ENCODE results near the gene LRBA. TPM values are rescaled to one million over a fixed set of nuclear protein-coding genes. Genes with fewer than 3 reads are reported as not detected.

LRBA gene
- total RNA-seq, 1 experiment from 2014 or later: 69.1 TPM

DNA sequence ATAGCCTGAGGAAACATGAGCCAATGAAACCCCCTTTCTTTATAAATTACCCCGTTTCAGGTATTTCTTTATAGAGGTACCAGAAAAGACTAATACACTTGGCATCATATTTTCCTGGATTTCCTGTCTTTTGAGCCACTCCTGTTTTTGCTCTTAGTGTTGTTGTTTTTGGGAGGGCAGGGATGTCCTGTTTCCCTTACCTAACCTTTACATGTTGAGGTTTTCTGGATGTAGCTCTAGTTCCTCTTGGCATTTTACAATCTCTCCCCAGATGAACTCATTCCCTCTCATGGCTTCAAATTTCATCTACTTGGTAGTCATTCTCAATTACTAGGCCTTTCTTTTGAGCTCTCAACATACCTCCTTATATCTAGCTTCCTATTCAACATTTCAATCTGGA is 537.2 kb downstream of the LRBA start:
- TF ChIP-seq ELF4 (CRISPR knock-in tag; IDR thresholded peaks at IDR 0.05; ENCODE audit: low read depth) (no peak), GABPB1 (CRISPR knock-in tag; IDR thresholded peaks at IDR 0.05) (no peak), ZNF317 (CRISPR knock-in tag; IDR thresholded peaks at IDR 0.05; ENCODE audit: borderline replicate concordance, low read depth) (no peak), RORB (CRISPR knock-in tag; IDR thresholded peaks at IDR 0.05) (no peak), ZNF423 (CRISPR knock-in tag; IDR thresholded peaks at IDR 0.05) (no peak), SMAD4 (CRISPR knock-in tag; IDR thresholded peaks at IDR 0.05) (no peak), JAZF1 (CRISPR knock-in tag; IDR thresholded peaks at IDR 0.05) (no peak), ATF1 (CRISPR knock-in tag; IDR thresholded peaks at IDR 0.05) (no peak)
- TF ChIP-seq, protein P1, sequence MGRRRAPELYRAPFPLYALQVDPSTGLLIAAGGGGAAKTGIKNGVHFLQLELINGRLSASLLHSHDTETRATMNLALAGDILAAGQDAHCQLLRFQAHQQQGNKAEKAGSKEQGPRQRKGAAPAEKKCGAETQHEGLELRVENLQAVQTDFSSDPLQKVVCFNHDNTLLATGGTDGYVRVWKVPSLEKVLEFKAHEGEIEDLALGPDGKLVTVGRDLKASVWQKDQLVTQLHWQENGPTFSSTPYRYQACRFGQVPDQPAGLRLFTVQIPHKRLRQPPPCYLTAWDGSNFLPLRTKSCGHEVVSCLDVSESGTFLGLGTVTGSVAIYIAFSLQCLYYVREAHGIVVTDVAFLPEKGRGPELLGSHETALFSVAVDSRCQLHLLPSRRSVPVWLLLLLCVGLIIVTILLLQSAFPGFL (CRISPR knock-in tag; IDR thresholded peaks at IDR 0.05; ENCODE audit: borderline replicate concordance): no peak
- TF ChIP-seq, protein P2, sequence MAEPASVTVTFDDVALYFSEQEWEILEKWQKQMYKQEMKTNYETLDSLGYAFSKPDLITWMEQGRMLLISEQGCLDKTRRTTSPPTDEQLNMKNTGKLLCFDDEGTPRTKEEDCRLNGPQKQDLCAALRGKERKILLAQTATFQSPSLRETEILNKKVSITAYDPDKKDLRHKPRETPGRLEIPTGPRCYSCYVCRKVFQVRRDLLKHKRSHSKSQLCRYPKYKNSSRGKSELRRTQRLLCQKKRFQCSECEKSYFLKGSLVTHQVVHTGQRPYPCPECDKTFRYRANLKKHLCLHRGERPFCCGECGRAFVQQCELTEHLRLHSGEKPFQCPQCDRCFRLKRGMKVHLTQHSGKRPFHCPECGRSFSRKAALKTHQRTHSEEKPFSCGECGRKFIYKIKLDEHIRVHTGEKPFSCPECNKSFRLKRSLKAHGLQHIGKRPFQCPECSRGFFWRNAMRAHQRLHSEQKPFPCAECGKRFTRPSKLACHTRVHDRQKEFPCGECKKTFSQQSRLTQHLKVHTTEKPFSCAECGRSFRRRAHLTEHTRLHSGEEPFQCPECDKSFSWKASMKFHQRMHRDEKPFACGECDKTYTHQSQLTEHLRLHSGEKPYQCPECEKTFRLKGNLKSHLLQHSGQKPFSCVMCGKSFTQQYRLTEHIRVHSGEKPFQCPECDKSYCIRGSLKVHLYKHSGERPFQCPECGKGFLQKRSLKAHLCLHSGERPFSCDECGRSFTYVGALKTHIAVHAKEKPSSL (CRISPR knock-in tag; conservative IDR thresholded peaks at IDR 0.05): no peak
- TF ChIP-seq, protein P3, sequence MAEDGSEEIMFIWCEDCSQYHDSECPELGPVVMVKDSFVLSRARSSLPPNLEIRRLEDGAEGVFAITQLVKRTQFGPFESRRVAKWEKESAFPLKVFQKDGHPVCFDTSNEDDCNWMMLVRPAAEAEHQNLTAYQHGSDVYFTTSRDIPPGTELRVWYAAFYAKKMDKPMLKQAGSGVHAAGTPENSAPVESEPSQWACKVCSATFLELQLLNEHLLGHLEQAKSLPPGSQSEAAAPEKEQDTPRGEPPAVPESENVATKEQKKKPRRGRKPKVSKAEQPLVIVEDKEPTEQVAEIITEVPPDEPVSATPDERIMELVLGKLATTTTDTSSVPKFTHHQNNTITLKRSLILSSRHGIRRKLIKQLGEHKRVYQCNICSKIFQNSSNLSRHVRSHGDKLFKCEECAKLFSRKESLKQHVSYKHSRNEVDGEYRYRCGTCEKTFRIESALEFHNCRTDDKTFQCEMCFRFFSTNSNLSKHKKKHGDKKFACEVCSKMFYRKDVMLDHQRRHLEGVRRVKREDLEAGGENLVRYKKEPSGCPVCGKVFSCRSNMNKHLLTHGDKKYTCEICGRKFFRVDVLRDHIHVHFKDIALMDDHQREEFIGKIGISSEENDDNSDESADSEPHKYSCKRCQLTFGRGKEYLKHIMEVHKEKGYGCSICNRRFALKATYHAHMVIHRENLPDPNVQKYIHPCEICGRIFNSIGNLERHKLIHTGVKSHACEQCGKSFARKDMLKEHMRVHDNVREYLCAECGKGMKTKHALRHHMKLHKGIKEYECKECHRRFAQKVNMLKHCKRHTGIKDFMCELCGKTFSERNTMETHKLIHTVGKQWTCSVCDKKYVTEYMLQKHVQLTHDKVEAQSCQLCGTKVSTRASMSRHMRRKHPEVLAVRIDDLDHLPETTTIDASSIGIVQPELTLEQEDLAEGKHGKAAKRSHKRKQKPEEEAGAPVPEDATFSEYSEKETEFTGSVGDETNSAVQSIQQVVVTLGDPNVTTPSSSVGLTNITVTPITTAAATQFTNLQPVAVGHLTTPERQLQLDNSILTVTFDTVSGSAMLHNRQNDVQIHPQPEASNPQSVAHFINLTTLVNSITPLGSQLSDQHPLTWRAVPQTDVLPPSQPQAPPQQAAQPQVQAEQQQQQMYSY (CRISPR knock-in tag; IDR thresholded peaks at IDR 0.05): no peak
- TF ChIP-seq, protein P4, sequence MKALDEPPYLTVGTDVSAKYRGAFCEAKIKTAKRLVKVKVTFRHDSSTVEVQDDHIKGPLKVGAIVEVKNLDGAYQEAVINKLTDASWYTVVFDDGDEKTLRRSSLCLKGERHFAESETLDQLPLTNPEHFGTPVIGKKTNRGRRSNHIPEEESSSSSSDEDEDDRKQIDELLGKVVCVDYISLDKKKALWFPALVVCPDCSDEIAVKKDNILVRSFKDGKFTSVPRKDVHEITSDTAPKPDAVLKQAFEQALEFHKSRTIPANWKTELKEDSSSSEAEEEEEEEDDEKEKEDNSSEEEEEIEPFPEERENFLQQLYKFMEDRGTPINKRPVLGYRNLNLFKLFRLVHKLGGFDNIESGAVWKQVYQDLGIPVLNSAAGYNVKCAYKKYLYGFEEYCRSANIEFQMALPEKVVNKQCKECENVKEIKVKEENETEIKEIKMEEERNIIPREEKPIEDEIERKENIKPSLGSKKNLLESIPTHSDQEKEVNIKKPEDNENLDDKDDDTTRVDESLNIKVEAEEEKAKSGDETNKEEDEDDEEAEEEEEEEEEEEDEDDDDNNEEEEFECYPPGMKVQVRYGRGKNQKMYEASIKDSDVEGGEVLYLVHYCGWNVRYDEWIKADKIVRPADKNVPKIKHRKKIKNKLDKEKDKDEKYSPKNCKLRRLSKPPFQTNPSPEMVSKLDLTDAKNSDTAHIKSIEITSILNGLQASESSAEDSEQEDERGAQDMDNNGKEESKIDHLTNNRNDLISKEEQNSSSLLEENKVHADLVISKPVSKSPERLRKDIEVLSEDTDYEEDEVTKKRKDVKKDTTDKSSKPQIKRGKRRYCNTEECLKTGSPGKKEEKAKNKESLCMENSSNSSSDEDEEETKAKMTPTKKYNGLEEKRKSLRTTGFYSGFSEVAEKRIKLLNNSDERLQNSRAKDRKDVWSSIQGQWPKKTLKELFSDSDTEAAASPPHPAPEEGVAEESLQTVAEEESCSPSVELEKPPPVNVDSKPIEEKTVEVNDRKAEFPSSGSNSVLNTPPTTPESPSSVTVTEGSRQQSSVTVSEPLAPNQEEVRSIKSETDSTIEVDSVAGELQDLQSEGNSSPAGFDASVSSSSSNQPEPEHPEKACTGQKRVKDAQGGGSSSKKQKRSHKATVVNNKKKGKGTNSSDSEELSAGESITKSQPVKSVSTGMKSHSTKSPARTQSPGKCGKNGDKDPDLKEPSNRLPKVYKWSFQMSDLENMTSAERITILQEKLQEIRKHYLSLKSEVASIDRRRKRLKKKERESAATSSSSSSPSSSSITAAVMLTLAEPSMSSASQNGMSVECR (CRISPR knock-in tag; IDR thresholded peaks at IDR 0.05; ENCODE audit: borderline replicate concordance): no peak
- TF ChIP-seq, protein P5, sequence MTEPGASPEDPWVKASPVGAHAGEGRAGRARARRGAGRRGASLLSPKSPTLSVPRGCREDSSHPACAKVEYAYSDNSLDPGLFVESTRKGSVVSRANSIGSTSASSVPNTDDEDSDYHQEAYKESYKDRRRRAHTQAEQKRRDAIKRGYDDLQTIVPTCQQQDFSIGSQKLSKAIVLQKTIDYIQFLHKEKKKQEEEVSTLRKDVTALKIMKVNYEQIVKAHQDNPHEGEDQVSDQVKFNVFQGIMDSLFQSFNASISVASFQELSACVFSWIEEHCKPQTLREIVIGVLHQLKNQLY (CRISPR knock-in tag; IDR thresholded peaks at IDR 0.05): no peak
- ATAC-seq (no peak), DNase-seq (ENCODE audit: low spot score) (no peak)
- Mint-ChIP-seq H3K27ac (no peak overlapping the region), H3K4me3 (no peak overlapping the region), H3K27me3 (ENCODE audit: low read depth) (no peaks in the 10 kb centered on the region), H3K4me1 (no peaks in the 10 kb centered on the region), H3K36me3 (no peaks in the 10 kb centered on the region), H3K9me3 (no peaks in the 10 kb centered on the region)
- CTCF ChIA-PET: interaction anchor here (1.1 kb wide), 1 partner anchor 389 kb away, joined by 5 read pairs; no protein-coding TSS in a partner anchor
- POLR2A ChIA-PET: no interaction called here

DNA sequence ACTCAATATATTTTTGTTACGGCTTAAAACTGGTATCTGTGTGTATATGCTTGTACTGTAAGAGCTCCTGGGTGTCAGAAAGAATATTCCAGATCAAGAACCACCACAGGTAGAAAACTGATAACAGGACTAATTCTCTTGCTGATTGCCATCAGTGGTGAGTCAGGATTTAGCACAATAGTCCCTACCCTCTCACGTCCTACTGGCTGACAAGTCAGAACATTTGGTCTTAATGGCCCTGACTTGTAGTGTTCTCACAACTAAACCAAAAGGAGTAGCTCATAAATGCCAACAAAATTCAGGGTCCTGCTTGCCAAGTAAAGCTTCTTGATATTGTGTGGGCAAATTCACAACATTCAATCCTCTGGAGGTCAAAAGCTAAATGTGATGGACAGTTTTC is 538.3 kb downstream of the LRBA start:
- H3K9me3 Mint-ChIP-seq: no peaks in the 10 kb centered on the region
- ChIA-PET CTCF (no interaction called here), POLR2A (no interaction called here)
- no peak overlapping the region for H3K27ac Mint-ChIP-seq
- H3K4me3 Mint-ChIP-seq: no peak overlapping the region
- H3K27me3 Mint-ChIP-seq (ENCODE audit: low read depth): no peaks in the 10 kb centered on the region
- no peaks in the 10 kb centered on the region for H3K36me3 Mint-ChIP-seq
- H3K4me1 Mint-ChIP-seq: no peaks in the 10 kb centered on the region
- no peak for DNase-seq (ENCODE audit: low spot score)
- ATAC-seq: no peak
- no peak for TF ChIP-seq CREM (CRISPR knock-in tag; IDR thresholded peaks at IDR 0.05)
- no peak for TF ChIP-seq OVOL2 (CRISPR knock-in tag; IDR thresholded peaks at IDR 0.05; ENCODE audit: borderline replicate concordance)
- TF ChIP-seq SMAD4 (CRISPR knock-in tag; IDR thresholded peaks at IDR 0.05): no peak
- TF ChIP-seq, protein P6, sequence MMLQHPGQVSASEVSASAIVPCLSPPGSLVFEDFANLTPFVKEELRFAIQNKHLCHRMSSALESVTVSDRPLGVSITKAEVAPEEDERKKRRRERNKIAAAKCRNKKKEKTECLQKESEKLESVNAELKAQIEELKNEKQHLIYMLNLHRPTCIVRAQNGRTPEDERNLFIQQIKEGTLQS (CRISPR knock-in tag; conservative IDR thresholded peaks at IDR 0.05): no peak
- no peak for TF ChIP-seq ETV6 (CRISPR knock-in tag; IDR thresholded peaks at IDR 0.05)
- TF ChIP-seq ZNF423 (CRISPR knock-in tag; IDR thresholded peaks at IDR 0.05): no peak
- TF ChIP-seq, protein P7, sequence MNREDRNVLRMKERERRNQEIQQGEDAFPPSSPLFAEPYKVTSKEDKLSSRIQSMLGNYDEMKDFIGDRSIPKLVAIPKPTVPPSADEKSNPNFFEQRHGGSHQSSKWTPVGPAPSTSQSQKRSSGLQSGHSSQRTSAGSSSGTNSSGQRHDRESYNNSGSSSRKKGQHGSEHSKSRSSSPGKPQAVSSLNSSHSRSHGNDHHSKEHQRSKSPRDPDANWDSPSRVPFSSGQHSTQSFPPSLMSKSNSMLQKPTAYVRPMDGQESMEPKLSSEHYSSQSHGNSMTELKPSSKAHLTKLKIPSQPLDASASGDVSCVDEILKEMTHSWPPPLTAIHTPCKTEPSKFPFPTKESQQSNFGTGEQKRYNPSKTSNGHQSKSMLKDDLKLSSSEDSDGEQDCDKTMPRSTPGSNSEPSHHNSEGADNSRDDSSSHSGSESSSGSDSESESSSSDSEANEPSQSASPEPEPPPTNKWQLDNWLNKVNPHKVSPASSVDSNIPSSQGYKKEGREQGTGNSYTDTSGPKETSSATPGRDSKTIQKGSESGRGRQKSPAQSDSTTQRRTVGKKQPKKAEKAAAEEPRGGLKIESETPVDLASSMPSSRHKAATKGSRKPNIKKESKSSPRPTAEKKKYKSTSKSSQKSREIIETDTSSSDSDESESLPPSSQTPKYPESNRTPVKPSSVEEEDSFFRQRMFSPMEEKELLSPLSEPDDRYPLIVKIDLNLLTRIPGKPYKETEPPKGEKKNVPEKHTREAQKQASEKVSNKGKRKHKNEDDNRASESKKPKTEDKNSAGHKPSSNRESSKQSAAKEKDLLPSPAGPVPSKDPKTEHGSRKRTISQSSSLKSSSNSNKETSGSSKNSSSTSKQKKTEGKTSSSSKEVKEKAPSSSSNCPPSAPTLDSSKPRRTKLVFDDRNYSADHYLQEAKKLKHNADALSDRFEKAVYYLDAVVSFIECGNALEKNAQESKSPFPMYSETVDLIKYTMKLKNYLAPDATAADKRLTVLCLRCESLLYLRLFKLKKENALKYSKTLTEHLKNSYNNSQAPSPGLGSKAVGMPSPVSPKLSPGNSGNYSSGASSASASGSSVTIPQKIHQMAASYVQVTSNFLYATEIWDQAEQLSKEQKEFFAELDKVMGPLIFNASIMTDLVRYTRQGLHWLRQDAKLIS (CRISPR knock-in tag; IDR thresholded peaks at IDR 0.05; ENCODE audit: borderline replicate concordance): no peak
